ENCODE measurements around the gene C1RL.
"Not testable (repeated sequence)": the region's sequence is repeated elsewhere in the genome, so short reads cannot be mapped to it uniquely, and the experiment has no call there.

Gene C1RL

DNA sequence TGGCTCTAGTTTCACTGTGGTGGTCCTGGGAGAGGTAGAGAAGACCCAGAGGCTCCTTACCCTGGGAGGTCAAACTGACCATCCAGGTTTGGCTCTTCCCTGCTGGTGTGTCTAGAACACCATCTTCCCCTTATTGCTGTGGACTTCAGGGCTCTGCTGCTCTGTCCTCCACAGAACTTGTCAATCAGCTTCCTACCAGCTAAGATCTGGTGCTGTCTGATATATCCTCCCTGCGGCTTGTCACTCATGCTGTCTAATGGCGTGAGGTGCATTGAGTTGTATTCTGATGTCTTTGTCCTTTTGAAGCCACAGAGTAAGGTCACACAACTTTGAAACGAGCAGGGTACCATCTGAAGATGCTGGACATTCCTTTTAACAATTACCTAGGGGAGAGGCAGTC is 7.2 kb upstream of the C1RL start:
- CTCF ChIA-PET: no interaction called here

DNA sequence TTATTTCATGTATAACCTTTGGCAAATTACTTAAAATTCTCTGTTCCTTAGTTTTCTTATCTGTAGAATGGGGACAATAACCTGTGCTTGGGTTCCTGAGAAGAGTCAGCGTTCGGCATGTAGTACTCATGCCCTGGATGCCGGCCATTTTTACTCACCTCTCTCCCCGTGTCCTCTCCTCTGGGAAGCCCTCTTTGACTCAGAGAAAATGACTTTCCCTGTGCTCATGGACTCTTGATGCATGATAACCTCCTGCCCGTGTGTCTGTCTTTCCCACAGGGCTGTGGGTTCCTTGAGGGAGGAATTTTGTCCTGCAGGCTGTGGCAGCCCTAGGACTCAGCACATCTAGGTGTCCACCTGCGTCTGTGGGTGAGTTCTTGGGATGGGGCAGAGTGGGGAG is 5.8 kb upstream of the C1RL start:
- Mint-ChIP-seq H3K9me3 (no peaks in the 10 kb centered on the region), H3K27ac (no peak overlapping the region), H3K4me1 (peaks cover 30% of the 10 kb centered on the region), H3K36me3 (peaks cover 18% of the 10 kb centered on the region), H3K4me3 (no peak overlapping the region), H3K27me3 (no peaks in the 10 kb centered on the region)
- CTCF ChIA-PET: interaction anchor here (1.9 to 2.0 kb wide), 2 partner anchors 11 to 242 kb away, joined by 5 to 9 read pairs; partner anchors contain the start of gene SPSB2
- DNase-seq: no peak

More for the DNA sequence above, 7.2 kb upstream of the C1RL start:
- Mint-ChIP-seq H3K9me3 (no peaks in the 10 kb centered on the region), H3K36me3 (peaks cover 18% of the 10 kb centered on the region), H3K4me3 (no peak overlapping the region), H3K27ac (no peak overlapping the region), H3K4me1 (peaks cover 16% of the 10 kb centered on the region), H3K27me3 (no peaks in the 10 kb centered on the region)
- DNase-seq: no peak

DNA sequence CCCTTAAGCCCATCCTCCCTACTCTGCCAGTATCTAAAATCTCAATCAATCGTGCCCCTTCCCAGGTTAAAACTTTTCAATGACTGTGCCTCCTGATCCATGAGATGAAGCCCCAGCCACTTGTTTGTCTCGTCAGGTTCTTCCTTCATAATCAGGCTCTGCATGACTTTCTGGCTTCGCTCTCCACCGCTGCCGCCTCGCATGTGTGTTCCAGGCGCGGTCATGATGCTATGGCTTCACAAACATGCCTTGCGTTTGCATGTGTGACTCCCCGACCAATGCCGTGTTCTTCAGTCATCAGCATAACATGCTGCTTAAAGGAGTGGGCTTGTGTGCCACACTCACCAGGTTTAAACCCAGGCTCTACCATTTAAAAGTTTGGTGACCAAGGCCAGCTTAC is 5.0 kb upstream of the C1RL start:
- Mint-ChIP-seq H3K36me3 (peaks cover 18% of the 10 kb centered on the region), H3K27me3 (no peaks in the 10 kb centered on the region), H3K27ac (no peak overlapping the region), H3K9me3 (no peaks in the 10 kb centered on the region), H3K4me1 (peaks cover 37% of the 10 kb centered on the region), H3K4me3 (no peak overlapping the region)
- DNase-seq: no peak
- CTCF ChIA-PET: interaction anchor here (0.7 to 4.1 kb wide), 12 partner anchors 9 to 261 kb away, joined by 3 to 51 read pairs (median 8); partner anchors contain the start of genes C12orf57, RNU7-1 and SPSB2

DNA sequence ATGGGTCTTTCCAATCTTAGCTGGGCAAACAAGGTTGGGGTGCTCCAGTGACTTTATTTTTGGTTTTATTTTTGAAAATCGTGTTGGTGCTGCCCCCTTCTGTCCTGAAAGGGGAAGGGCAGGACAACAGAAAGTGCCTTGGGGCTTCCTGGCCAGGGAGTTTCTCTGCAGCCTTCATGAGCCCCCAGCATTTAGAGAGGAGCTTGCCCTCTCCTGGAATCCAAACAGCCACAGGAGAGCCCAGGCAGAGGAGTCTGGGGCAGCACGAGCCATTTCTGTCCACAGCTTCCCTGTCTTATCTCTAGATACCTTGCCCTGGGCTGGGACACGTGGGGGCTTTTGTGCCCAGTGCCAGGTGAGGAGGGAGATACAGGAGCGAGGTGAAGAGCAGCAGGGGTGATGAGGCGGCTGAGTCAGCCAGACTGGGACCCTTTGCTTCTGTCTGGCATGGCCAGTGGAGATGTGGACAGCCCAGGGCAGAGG is 4.4 kb upstream of the C1RL start:
- Mint-ChIP-seq H3K36me3 (peaks cover 21% of the 10 kb centered on the region), H3K27me3 (no peaks in the 10 kb centered on the region), H3K9me3 (no peaks in the 10 kb centered on the region), H3K4me3 (no peak overlapping the region), H3K27ac (no peak overlapping the region), H3K4me1 (peaks cover 39% of the 10 kb centered on the region)
- CTCF ChIA-PET: interaction anchor here (0.6 to 4.1 kb wide), 29 partner anchors 8 to 260 kb away, joined by 3 to 51 read pairs (median 5); partner anchors contain the start of genes C12orf57, PTPN6, RNU7-1 and SPSB2
- peak; percentile 59 for DNase-seq

DNA sequence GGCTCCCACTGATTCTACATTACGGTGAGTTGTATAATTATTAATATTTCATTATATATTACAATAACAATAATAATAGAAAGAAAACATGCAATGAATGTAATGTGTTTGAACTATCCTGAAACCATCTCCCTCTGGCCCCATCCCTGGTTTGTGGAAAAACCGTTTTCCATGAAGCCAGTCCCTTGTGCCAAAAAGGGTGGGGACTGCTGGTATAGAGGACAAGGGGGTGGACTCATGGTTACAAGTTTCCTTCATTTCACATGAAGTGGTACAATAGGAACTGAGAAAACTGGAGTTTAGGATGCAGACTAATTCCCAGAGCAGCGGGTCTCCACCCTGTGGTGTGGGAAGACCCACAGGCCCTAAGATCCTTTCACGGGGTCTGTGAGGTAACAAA is 3.0 kb upstream of the C1RL start:
- Mint-ChIP-seq H3K36me3 (peaks cover 27% of the 10 kb centered on the region), H3K27me3 (no peaks in the 10 kb centered on the region), H3K9me3 (no peaks in the 10 kb centered on the region), H3K4me1 (peaks cover 48% of the 10 kb centered on the region), H3K4me3 (no peak overlapping the region), H3K27ac (no peak overlapping the region)
- no peak for DNase-seq
- CTCF ChIA-PET: interaction anchor here (0.9 to 4.1 kb wide), 17 partner anchors 8 to 243 kb away, joined by 3 to 51 read pairs (median 6); partner anchors contain the start of genes C12orf57, PTPN6 and RNU7-1

DNA sequence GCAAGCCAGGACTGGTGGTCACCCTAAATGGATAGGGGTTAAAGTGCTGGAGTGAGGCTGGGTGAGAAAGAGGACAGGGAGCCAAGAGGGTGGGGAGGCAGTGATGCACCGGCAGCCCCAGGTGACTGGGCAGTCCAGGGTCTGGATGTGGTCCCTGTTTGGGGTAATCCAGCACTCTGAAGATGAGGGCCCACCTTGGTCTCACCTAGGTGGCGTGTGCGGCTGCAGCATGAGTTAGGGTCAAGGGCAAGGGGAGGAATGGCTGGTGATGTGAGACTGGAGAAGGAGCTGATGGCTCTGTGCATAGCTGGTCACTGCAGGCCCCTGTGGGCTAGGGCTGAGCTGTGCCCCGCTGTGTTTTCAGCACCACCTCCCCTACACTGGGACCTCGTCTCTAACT is 1.6 kb upstream of the C1RL start:
- H3K9me3 Mint-ChIP-seq: peaks cover 10% of the 10 kb centered on the region
- no peak for DNase-seq
- CTCF ChIA-PET: interaction anchor here (0.9 to 4.1 kb wide), 9 partner anchors 9 to 241 kb away, joined by 3 to 51 read pairs (median 4); partner anchors contain the start of genes C12orf57, LPCAT3 and RNU7-1
- peaks cover 62% of the 10 kb centered on the region for H3K4me1 Mint-ChIP-seq
- no peak overlapping the region for H3K4me3 Mint-ChIP-seq
- H3K27ac Mint-ChIP-seq: no peak overlapping the region
- peaks cover 40% of the 10 kb centered on the region for H3K36me3 Mint-ChIP-seq
- no peaks in the 10 kb centered on the region for H3K27me3 Mint-ChIP-seq

DNA sequence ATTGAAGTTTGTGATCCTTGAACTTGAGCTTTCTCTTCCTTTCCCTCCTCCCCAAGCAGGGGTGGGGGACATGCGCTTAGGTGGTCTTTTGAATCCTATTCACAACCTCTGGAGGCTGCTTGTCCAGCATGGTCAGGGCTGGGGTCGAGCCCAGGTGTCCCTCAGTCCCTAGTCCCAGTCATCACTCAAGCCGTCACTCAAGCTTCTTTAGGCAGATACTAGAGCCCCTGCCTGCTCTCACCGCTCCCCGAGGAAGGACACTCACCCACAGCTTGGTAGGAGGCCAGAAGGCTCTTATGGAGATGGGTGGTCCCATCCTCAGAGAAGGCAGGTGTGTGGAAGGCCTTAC is 532 bp upstream of the C1RL start:
- CTCF ChIA-PET: interaction anchor here (0.7 to 3.0 kb wide), 18 partner anchors 8 to 240 kb away, joined by 3 to 15 read pairs (median 5); partner anchors contain the start of genes C12orf57, C1R, LPCAT3 and RNU7-1
- peak overlapping the region; percentile 97 for H3K4me3 Mint-ChIP-seq
- peaks cover 43% of the 10 kb centered on the region for H3K36me3 Mint-ChIP-seq
- H3K9me3 Mint-ChIP-seq: peaks cover 12% of the 10 kb centered on the region
- no peaks in the 10 kb centered on the region for H3K27me3 Mint-ChIP-seq
- no peak for DNase-seq
- H3K27ac Mint-ChIP-seq: peak overlapping the region; percentile 86
- H3K4me1 Mint-ChIP-seq: peaks cover 68% of the 10 kb centered on the region

DNA sequence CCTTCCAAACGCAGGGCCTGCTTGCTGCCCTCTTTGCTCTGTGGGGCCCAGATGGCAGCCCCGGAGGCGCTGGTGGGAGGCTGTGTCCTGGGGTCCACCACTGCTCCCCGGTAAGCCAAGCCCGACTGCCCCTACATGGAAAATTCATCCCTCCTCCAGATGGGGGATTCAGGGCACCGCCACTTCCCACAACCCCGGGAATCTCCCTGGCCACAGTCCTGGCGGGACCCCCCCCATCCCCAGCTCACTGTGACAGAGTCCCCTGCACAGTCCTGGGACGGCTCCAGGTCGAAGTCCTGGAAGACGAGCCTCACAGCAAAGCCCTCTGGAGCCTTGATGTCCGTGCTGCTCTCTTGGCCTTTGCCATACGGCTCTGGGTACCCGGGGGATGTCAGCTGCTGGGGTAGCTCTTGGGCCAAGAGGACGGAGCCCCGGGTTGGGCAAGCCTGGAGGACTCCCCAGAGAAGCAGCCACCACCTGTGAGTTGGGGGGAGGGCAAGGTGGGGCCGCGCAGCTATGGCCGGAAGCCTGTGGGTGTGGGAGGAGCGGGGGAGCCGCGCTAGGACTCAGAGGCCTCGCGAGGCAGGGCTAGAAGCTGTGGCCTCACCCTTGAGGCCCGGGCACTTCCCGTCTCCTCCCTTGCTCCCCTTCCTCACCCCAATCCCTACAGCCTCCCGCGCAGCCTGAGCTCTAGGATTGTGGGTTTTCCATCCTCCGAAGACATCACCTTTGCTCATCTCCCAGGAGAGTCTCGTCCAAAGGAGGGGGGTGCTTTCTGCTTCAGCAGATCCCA is 815 bp downstream of the C1RL start:
- Mint-ChIP-seq H3K27me3 (no peaks in the 10 kb centered on the region), H3K9me3 (peaks cover 12% of the 10 kb centered on the region), H3K36me3 (peaks cover 47% of the 10 kb centered on the region), H3K27ac (peak overlapping the region; percentile 95), H3K4me1 (peaks cover 72% of the 10 kb centered on the region), H3K4me3 (peak overlapping the region; percentile 97)
- peak; percentile 90 for DNase-seq
- CTCF ChIA-PET: interaction anchor here (0.7 to 3.0 kb wide), 19 partner anchors 14 to 236 kb away, joined by 3 to 22 read pairs (median 5); partner anchors contain the start of genes C12orf57, C1R, CLSTN3 and LPCAT3

DNA sequence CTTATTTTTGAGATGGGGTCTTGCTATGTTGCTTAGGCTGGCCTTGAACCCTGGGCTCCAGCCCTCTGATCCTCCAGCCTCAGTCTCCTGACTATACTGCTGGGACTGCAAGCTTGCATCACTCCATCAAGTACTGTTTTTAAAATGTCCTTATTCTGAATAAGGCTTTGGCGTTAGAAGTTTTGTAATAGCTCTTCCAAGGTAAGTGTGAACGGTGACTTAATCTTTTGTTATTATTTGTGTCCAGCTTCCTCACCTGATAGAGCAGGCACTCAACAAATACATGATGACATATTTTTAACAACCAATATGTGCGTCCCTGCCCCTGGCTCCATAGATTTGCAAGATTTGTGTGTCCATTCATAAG is 1.4 kb downstream of the C1RL start:
- CTCF ChIA-PET: interaction anchor here (0.7 to 3.0 kb wide), 15 partner anchors 14 to 235 kb away, joined by 3 to 22 read pairs (median 6); partner anchors contain the start of genes C12orf57, C1R, CLSTN3 and LPCAT3
- Mint-ChIP-seq H3K4me3 (peak overlapping the region; percentile 97), H3K9me3 (peaks cover 12% of the 10 kb centered on the region), H3K27ac (peak overlapping the region; percentile 95), H3K27me3 (no peaks in the 10 kb centered on the region), H3K4me1 (peaks cover 73% of the 10 kb centered on the region), H3K36me3 (peaks cover 50% of the 10 kb centered on the region)
- no peak for DNase-seq

DNA sequence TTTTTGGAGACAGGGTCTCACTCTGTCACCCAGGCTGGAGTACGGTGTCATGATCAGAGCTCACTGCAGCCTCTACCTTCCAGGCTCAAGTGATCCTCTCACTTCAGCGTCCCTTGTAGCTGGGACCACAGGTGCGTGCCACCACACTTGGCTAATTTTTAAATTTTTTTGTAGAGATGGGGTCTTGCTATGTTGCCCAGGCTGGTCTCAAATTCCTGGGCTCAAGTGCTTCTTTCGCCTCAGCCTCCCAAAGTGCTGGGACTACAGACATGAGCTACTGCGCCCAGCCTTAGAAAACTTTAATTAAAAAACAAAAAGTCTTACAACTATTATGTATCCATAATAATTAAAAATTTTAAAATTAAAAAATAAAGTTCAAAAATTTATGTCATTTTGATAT is 1.8 kb downstream of the C1RL start:
- not testable (repeated sequence) for H3K27me3 Mint-ChIP-seq, H3K27ac Mint-ChIP-seq, DNase-seq
- peaks cover 54% of the 10 kb centered on the region for H3K36me3 Mint-ChIP-seq
- peaks cover 75% of the 10 kb centered on the region for H3K4me1 Mint-ChIP-seq
- H3K4me3 Mint-ChIP-seq: peak overlapping the region; percentile 50
- H3K9me3 Mint-ChIP-seq: peaks cover 12% of the 10 kb centered on the region
- CTCF ChIA-PET: interaction anchor here (0.6 to 3.0 kb wide), 9 partner anchors 11 to 374 kb away, joined by 3 to 22 read pairs (median 5); partner anchors contain the start of genes C12orf57, LPCAT3, RNU7-1 and SPSB2

DNA sequence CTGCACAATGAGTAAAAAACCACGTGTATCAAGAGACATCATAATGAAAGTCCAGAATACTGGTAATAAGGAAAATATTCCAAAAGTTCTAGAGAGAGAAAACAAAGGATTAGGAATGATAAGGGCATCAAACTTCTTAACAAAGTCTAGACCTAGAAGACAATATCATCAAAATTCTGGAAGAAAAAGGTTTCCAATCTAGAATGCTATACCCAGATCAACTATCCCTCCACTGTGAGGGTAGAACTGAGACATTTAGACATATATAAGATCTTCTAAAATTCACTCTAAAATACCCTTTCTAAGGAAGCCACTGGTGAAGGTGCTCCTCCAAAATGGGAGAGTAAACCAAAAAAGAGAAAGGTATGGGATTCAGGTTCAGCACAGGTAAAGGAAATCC is 2.9 kb downstream of the C1RL start:
- H3K36me3 Mint-ChIP-seq: peaks cover 58% of the 10 kb centered on the region

DNA sequence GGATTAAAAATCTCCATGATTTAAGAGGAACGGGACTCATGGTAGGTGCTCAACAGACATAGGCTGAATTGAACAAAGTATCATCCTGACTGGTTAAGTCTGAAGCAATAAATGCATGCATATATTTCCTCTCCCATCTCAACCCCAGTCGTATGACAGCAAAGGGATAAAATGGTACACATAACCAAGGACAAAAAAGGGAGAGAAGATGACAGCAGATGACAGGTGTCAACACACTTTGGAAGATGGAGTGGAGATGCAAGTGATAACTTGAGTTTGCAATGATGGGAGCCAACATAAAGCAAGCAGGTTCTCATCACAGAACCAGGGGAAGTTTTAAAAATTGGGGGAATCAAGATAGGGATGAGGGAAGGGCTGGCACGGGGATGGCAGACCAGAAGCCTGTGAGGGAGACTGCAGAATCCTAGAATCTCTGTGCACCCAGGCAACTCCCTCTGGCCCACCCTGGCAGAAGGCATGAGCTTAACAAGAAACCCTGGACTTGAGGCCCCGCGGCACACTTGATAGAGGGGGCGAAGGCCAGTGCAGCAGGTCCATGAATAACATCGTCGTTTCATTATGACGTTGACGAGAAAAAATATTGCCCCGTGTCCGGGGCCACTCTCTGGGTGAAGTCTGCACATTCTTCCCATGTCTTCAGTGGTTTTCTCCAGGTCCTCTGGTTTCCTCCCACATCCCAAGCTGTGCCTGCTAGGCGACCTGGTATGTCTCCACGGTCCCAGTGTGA is 5.0 kb downstream of the C1RL start:
- peaks cover 49% of the 10 kb centered on the region for H3K4me1 Mint-ChIP-seq

More for the DNA sequence above, 2.9 kb downstream of the C1RL start:
- Mint-ChIP-seq H3K27ac (no peak overlapping the region), H3K4me1 (peaks cover 69% of the 10 kb centered on the region), H3K27me3 (no peaks in the 10 kb centered on the region), H3K4me3 (peak overlapping the region; percentile 40), H3K9me3 (peaks cover 12% of the 10 kb centered on the region)
- CTCF ChIA-PET: no interaction called here
- DNase-seq: no peak

DNA sequence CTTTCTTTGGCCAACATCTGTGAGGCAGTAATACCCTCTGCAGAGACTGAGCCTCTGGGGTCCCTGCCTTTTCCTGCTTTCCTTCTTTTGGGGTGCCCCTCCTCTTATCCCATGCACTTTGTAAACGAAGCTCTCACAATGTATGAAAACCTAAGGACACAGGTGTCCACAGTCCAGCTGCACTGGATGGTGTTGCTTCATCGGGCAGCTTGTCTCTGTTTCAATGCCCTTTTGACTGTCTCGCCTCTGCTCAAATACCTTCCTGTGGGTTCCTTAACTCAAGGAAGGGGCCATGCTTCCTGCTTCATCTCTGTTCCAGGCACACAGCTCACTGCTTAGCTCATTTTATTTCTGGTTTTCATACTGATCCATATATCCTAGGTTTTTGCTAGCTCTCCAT is 6.4 kb downstream of the C1RL start:
- peaks cover 40% of the 10 kb centered on the region for H3K4me1 Mint-ChIP-seq
- no peak overlapping the region for H3K27ac Mint-ChIP-seq
- no peak for DNase-seq
- peaks cover 64% of the 10 kb centered on the region for H3K36me3 Mint-ChIP-seq
- CTCF ChIA-PET: interaction anchor here (0.6 to 1.9 kb wide), 4 partner anchors 10 to 236 kb away, joined by 3 to 14 read pairs (median 3); no protein-coding TSS in a partner anchor
- H3K27me3 Mint-ChIP-seq: no peaks in the 10 kb centered on the region
- no peak overlapping the region for H3K4me3 Mint-ChIP-seq
- peaks cover 12% of the 10 kb centered on the region for H3K9me3 Mint-ChIP-seq

More for the DNA sequence above, 5.0 kb downstream of the C1RL start:
- H3K4me3 Mint-ChIP-seq: no peak overlapping the region
- CTCF ChIA-PET: interaction anchor here (1.2 kb wide), 1 partner anchor 10 kb away, joined by 3 read pairs; no protein-coding TSS in a partner anchor
- peaks cover 67% of the 10 kb centered on the region for H3K36me3 Mint-ChIP-seq
- H3K27me3 Mint-ChIP-seq: no peaks in the 10 kb centered on the region
- no peak for DNase-seq
- H3K9me3 Mint-ChIP-seq: peaks cover 12% of the 10 kb centered on the region
- no peak overlapping the region for H3K27ac Mint-ChIP-seq
